Tibial nerve (tissue), 4 donors: ENCODE data around the gene CHEK2. TPM values are rescaled to one million over a fixed set of nuclear protein-coding genes. Genes with fewer than 3 reads are reported as not detected.
"Not testable (repeated sequence)": the region's sequence is repeated elsewhere in the genome, so short reads cannot be mapped to it uniquely, and the experiment has no call there.

Experiments used
- DNase-seq, 2 donors: peaks; one replicate each; pipeline ENCODE4 v3.0.0-alpha.2; 2019; ENCODE audit warnings: low spot score in 2 of 2
- H3K27ac ChIP-seq, 4 donors: fragments of 200-600 bp; sonication (generic) in 3 of 4; one replicate each; pipeline ENCODE4 v1.5.1; 2017 to 2019; ENCODE audit warnings: mild to moderate bottlenecking in 1 of 4
- H3K27me3 ChIP-seq, 2 donors: fragments of 200-600 bp; sonication (generic) in 1 of 2; one replicate each; pipeline versions ENCODE4 v1.5.1 to v1.6.0; 2017 to 2019
- H3K36me3 ChIP-seq, 3 donors: fragments of 200-600 bp; sonication (generic); one replicate each; pipeline ENCODE4 v1.5.1; 2018 to 2019
- H3K4me1 ChIP-seq, 4 donors: fragments of 200-600 bp; sonication (generic) in 3 of 4; one replicate each; pipeline ENCODE4 v1.5.1; 2017 to 2019
- H3K4me3 ChIP-seq, 4 donors: fragments of 200-600 bp; sonication (generic) in 3 of 4; one replicate each; pipeline ENCODE4 v1.5.1; 2017 to 2019; ENCODE audit warnings: mild to moderate bottlenecking in 1 of 4, moderate library complexity in 1 of 4
- H3K9me3 ChIP-seq, 4 donors: fragments of 200-600 bp; sonication (generic) in 3 of 4; one replicate each; pipeline ENCODE4 v1.5.1; 2017 to 2019
- EP300 ChIP-seq, 2 donors: sonication (generic); formaldehyde crosslinking; IDR thresholded peaks; one replicate each; pipeline ENCODE4 v1.6.1; 2017; ENCODE audit warnings: antibody characterized with exemption in 2 of 2, mild to moderate bottlenecking in 1 of 2
- POLR2A ChIP-seq, 2 donors: fragments of 450-650 bp; IDR thresholded peaks; one replicate each; pipeline ENCODE4 v1.6.1; 2017; ENCODE audit warnings: antibody characterized with exemption in 2 of 2, mild to moderate bottlenecking in 2 of 2, moderate library complexity in 2 of 2
- WGBS, 2 donors: methylation state at CpG; one replicate each; pipeline ENCODE4 v1.1.5; 2018; 5-methylcytosine and 5-hydroxymethylcytosine counted together
- total RNA-seq, 4 donors: library from RNA; depleted of rRNA; stranded (reverse); fragments of >200 nt; gene quantifications; one replicate each; pipeline ENCODE4 v1.1.0, GENCODE V29; 2016
- TF ChIP-seq, protein P1 (sequence below), 5 experiments: fragments of 200-600 bp in 3 of 5; fragments of 450-650 bp in 2 of 5; sonication (generic) in 3 of 5; IDR thresholded peaks; one replicate each; pipeline ENCODE4 v1.5.1; 2016 to 2019; ENCODE audit warnings: antibody characterized with exemption in 5 of 5, mild to moderate bottlenecking in 3 of 5, moderate library complexity in 2 of 5

The CHEK2 gene
- total RNA-seq, 4 donors from 2014 or later = 7.4 to 22.0 (median 13.1) TPM

DNA sequence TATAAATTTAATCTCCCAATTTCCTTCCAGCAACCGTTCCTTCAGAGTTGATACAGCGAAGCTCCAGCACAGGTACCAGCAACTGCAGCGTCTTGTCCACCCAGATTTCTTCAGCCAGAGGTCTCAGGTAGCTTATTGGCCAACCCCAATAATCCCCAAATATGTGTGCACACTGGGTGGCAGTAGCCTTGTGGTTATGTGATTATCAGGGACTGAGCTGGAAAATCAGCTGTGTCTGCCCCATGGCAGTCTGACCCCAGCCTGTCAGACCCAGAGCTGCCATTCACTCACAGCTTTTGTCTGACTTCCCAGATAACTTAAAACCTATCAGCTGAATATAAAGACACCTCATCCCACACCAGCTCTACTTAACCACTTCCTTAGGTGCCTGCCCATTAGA is 2.2 kb upstream of the CHEK2 start:
- H3K27ac ChIP-seq = no peak overlapping the region
- WGBS, 2 donors = 95 to 96% methylated on average over 3 of the region's 3 CpGs

DNA sequence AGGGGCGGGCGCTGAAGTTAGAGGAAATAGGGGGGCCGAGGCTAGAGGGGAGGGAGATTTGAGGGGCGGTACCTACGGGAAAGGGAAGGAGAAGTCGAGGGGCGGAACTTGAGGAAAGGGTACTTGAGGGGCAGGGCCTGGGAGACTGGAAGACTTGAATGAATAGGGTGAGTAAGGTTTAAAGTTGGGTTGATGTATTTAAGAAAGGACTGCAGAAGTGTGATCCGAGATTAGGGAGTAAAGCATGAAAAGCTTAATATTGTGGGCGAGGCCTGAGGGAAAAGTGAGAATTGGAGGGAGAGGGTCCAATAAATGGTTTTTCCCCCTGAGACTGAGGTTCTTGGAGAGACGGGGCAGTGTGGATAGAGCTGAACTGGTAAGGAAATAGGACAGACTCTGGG is 942 bp upstream of the CHEK2 start:
- peaks cover 0 to 43% (median 4%) of the 10 kb centered on the region in 3 donors for H3K36me3 ChIP-seq
- WGBS, 2 donors = 2% methylated on average over 10 of the region's 10 CpGs

More for the DNA sequence above, 2.2 kb upstream of the CHEK2 start:
- Histone ChIP-seq H3K27me3 (no peaks in the 10 kb centered on the region), H3K9me3 (no peaks in the 10 kb centered on the region), H3K4me3 (no peak overlapping the region), H3K36me3 (peaks cover 0 to 56% (median 4%) of the 10 kb centered on the region in 3 donors), H3K4me1 (peaks cover 0 to 25% (median 0%) of the 10 kb centered on the region in 4 donors)
- DNase-seq = no peak
- TF ChIP-seq, protein P1, sequence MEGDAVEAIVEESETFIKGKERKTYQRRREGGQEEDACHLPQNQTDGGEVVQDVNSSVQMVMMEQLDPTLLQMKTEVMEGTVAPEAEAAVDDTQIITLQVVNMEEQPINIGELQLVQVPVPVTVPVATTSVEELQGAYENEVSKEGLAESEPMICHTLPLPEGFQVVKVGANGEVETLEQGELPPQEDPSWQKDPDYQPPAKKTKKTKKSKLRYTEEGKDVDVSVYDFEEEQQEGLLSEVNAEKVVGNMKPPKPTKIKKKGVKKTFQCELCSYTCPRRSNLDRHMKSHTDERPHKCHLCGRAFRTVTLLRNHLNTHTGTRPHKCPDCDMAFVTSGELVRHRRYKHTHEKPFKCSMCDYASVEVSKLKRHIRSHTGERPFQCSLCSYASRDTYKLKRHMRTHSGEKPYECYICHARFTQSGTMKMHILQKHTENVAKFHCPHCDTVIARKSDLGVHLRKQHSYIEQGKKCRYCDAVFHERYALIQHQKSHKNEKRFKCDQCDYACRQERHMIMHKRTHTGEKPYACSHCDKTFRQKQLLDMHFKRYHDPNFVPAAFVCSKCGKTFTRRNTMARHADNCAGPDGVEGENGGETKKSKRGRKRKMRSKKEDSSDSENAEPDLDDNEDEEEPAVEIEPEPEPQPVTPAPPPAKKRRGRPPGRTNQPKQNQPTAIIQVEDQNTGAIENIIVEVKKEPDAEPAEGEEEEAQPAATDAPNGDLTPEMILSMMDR (IDR thresholded peaks at IDR 0.05) = no peak

DNA sequence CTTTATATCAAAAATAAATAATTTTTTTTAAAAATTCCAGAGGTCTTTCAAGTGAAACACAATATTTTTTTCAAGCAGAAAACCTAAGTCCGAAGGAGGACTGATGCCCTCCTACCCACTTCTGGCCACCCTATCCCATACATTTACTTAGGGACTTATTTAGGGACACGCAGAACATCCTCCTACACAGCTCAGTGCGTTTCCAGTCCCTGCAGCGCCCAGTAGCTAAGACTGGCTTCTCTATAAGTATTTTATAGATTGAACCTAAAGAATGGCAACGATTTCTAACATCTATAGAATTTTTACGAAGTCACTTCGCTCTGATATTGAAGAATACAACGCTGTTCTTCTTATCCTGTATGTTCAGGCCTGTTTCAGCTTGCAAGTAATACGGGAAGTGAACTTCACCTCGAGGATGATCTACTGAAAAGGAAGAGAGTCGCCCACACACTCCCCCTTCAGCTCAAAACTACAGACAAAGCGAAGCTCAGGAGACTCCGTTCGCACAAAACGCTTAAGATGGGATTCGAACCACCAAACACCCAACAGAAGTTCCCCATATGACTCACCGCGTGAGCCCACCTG is 328 bp downstream of the CHEK2 start:
- Histone ChIP-seq H3K36me3 (peaks cover 0 to 30% (median 4%) of the 10 kb centered on the region in 3 donors), H3K27ac (peak overlapping the region in 1 of 4 donors; percentile 100), H3K27me3 (no peaks in the 10 kb centered on the region), H3K4me1 (peaks cover 0 to 22% (median 0%) of the 10 kb centered on the region in 4 donors), H3K4me3 (peak overlapping the region; percentile 36 to 99 (median 90)), H3K9me3 (no peaks in the 10 kb centered on the region)
- 6 to 7% methylated on average over 18 of the region's 18 CpGs for WGBS, 2 donors
- no peak for DNase-seq
- TF ChIP-seq, protein P1 (IDR thresholded peaks at IDR 0.05) = no peak
- TF ChIP-seq EP300 (IDR thresholded peaks at IDR 0.05) = no peak
- no peak for TF ChIP-seq POLR2A (IDR thresholded peaks at IDR 0.05)

More for the DNA sequence above, 942 bp upstream of the CHEK2 start:
- H3K4me3 ChIP-seq = peak overlapping the region; percentile 83 to 99 (median 96)
- H3K4me1 ChIP-seq = peaks cover 0 to 22% (median 0%) of the 10 kb centered on the region in 4 donors
- peak overlapping the region; percentile 91 to 100 (median 98) for H3K27ac ChIP-seq
- H3K27me3 ChIP-seq = no peaks in the 10 kb centered on the region
- TF ChIP-seq, protein P1 (IDR thresholded peaks at IDR 0.05) = no peak
- no peak for TF ChIP-seq POLR2A (IDR thresholded peaks at IDR 0.05)
- no peak for TF ChIP-seq EP300 (IDR thresholded peaks at IDR 0.05)
- DNase-seq = no peak
- no peaks in the 10 kb centered on the region for H3K9me3 ChIP-seq

DNA sequence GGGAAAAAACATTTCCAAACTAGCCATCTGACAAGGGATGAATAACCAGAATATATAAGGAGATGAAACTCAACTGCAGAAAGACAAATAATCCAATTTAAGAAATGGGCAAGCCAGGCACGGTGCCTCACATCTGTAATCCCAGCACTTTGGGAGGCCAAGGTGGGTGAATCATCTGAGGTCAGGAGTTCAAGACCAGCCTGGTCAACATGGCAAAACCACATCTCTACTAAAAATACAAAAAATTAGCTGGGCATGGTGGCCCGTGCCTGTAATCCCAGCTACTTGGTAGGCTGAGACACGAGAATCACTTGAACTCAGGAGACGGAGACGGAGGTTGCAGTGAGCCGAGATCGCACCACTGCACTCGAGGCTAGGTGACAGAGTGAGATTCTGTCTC is 2.7 kb downstream of the CHEK2 start:
- peaks cover 0 to 22% (median 0%) of the 10 kb centered on the region in 4 donors for H3K4me1 ChIP-seq
- H3K36me3 ChIP-seq, H3K27me3 ChIP-seq, H3K9me3 ChIP-seq, DNase-seq, H3K27ac ChIP-seq, H3K4me3 ChIP-seq: not testable (repeated sequence)
- WGBS, 2 donors = 88 to 92% methylated on average over 8 of the region's 8 CpGs

DNA sequence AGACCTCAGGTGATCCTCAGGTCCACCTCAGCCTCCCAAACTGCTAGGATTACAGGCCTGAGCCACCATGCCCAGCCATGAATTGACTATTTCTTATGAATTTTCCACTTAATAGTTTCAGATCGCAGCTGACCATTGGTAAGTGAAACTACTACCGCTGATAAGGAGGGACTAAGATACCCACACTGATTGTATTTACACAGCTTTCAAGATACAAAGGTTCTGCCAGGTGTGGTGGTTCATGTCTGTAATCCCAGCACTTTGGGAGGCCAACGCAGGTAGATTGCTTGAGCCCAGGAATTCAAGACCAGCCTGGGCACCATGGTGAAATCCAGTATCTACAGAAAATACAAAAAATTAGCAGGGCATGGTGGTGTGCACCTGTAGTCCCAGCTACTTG is 3.9 kb downstream of the CHEK2 start:
- Histone ChIP-seq H3K4me1 (peaks cover 0 to 10% (median 0%) of the 10 kb centered on the region in 4 donors), H3K27ac (no peak overlapping the region), H3K27me3 (no peaks in the 10 kb centered on the region), H3K9me3 (no peaks in the 10 kb centered on the region), H3K4me3 (no peak overlapping the region), H3K36me3 (no peaks in the 10 kb centered on the region)
- 94 to 96% methylated on average over 3 of the region's 3 CpGs for WGBS, 2 donors
- TF ChIP-seq, protein P1 (IDR thresholded peaks at IDR 0.05) = no peak
- TF ChIP-seq EP300 (IDR thresholded peaks at IDR 0.05) (no peak), POLR2A (IDR thresholded peaks at IDR 0.05) (no peak)
- no peak for DNase-seq
